ENCODE results near the gene OSBPL3.

DNA sequence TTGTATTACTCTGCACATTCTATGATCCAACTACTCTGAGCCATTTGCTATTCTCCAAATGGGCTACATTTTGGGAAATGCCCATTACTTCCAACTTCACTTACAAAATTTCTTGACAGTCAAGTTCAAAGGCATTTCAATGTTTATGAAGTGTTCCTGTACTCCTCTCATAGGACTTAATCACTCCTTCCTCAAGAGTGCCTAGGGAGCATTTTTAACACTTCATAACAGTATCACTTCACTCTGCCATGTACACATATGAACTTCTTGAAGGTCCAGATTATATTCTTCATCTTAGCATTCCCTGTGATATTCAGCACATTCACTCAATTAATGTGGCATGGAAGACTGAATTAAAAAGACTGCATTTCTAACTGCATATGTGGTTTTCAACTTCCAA lies 21.6 kb downstream of the OSBPL3 start:
- TF ChIP-seq EP300 (conservative IDR thresholded peaks at IDR 0.05; ENCODE audit: poor library complexity, severe bottlenecking) = no peak
- TF ChIP-seq, protein P1, sequence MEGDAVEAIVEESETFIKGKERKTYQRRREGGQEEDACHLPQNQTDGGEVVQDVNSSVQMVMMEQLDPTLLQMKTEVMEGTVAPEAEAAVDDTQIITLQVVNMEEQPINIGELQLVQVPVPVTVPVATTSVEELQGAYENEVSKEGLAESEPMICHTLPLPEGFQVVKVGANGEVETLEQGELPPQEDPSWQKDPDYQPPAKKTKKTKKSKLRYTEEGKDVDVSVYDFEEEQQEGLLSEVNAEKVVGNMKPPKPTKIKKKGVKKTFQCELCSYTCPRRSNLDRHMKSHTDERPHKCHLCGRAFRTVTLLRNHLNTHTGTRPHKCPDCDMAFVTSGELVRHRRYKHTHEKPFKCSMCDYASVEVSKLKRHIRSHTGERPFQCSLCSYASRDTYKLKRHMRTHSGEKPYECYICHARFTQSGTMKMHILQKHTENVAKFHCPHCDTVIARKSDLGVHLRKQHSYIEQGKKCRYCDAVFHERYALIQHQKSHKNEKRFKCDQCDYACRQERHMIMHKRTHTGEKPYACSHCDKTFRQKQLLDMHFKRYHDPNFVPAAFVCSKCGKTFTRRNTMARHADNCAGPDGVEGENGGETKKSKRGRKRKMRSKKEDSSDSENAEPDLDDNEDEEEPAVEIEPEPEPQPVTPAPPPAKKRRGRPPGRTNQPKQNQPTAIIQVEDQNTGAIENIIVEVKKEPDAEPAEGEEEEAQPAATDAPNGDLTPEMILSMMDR (IDR thresholded peaks at IDR 0.05; ENCODE audit: poor library complexity, severe bottlenecking) = no peak

Measured in neural cell (in vitro differentiated cells).